ENCODE data around the gene GPR61. TPM values are rescaled to one million over a fixed set of nuclear protein-coding genes. Genes with fewer than 3 reads are reported as not detected.

The GPR61 gene
- total RNA-seq, 2 experiments from 2014 or later = not detected

Other genes with a start within 250 kb of the GPR61 start
- not detected for gene MYBPHL, start 232.9 kb upstream of the GPR61 start, total RNA-seq
- 10 to 100 TPM; 10.8 to 14.0 TPM for gene SORT1, start 142.0 kb upstream of the GPR61 start, total RNA-seq
- 100 to 1,000 TPM; 174 to 189 TPM for gene PSMA5, start 113.4 kb upstream of the GPR61 start, total RNA-seq
- gene SYPL2, start 73.3 kb upstream of the GPR61 start, total RNA-seq = not detected
- 10 to 100 TPM; 10.2 to 11.6 TPM for gene ATXN7L2, start 56.0 kb upstream of the GPR61 start, total RNA-seq
- 10 to 100 TPM; 19.0 to 19.8 TPM for gene CYB561D1, start 45.8 kb upstream of the GPR61 start, total RNA-seq
- gene AMIGO1, start 30.1 kb upstream of the GPR61 start, total RNA-seq = 1 to 10 TPM; 1.6 to 2.2 TPM
- gene GNAI3, start 8.7 kb downstream of the GPR61 start, total RNA-seq = 10 to 100 TPM in 1 of 2 experiments, 1 to 10 TPM in 1; 9.6 to 10.2 TPM
- gene GNAT2, start 79.7 kb downstream of the GPR61 start, total RNA-seq = not detected
- gene AMPD2, start 80.0 kb downstream of the GPR61 start, total RNA-seq = 100 to 1,000 TPM; 123 to 133 TPM
- gene GSTM4, start 116.2 kb downstream of the GPR61 start, total RNA-seq = 10 to 100 TPM; 17.0 to 18.5 TPM
- gene GSTM2, start 128.2 kb downstream of the GPR61 start, total RNA-seq = 10 to 100 TPM; 18.2 to 19.3 TPM
- 10 to 100 TPM; 30.2 to 31.5 TPM for gene GSTM1, start 147.9 kb downstream of the GPR61 start, total RNA-seq
- gene GSTM5, start 172.4 kb downstream of the GPR61 start, total RNA-seq = under 1 TPM in 1 of 2 experiments, not detected in 1; 0.05 TPM
- gene GSTM3, start 201.2 kb downstream of the GPR61 start, total RNA-seq = 1 to 10 TPM; 5.8 to 7.6 TPM
- gene EPS8L3, start 224.1 kb downstream of the GPR61 start, total RNA-seq = not detected

All from activated CD8-positive, alpha-beta T cell treated with anti-CD3 and anti-CD28 coated beads, Interleukin-2, amount 10 ng/mL, durations not matched to agents 7 days and 5 days (primary cell).